Ishikawa (cell line): Measurements from ENCODE around the gene FOXF1.

ENCODE experiments used
- CEBPB ChIP-seq: IDR thresholded peaks from 2 replicates; pipeline ENCODE4 v1.6.1; 2012
- CREB1 ChIP-seq: IDR thresholded peaks from 2 replicates; pipeline ENCODE4 v1.6.1; 2012; ENCODE audit warnings: low read depth
- EGR1 ChIP-seq: IDR thresholded peaks from 2 replicates; pipeline ENCODE4 v1.6.1; 2012
- EP300 ChIP-seq: IDR thresholded peaks from 2 replicates; pipeline ENCODE4 v1.6.1; 2012; ENCODE audit warnings: borderline replicate concordance
- FOXM1 ChIP-seq: IDR thresholded peaks from 2 replicates; pipeline ENCODE4 v1.6.1; 2012; ENCODE audit warnings: low read depth, borderline replicate concordance
- NFIC ChIP-seq: IDR thresholded peaks from 2 replicates; pipeline ENCODE4 v1.6.1; 2012
- RAD21 ChIP-seq: IDR thresholded peaks from 2 replicates; pipeline ENCODE4 v1.6.1; 2012; ENCODE audit warnings: low read depth
- TAF1 ChIP-seq: IDR thresholded peaks from 2 replicates; pipeline ENCODE4 v1.6.1; 2012; ENCODE audit warnings: low read depth, mild to moderate bottlenecking
- TCF12 ChIP-seq: IDR thresholded peaks from 2 replicates; pipeline ENCODE4 v1.6.1; 2012; ENCODE audit warnings: low read depth
- TEAD4 ChIP-seq: IDR thresholded peaks from 2 replicates; pipeline ENCODE4 v1.6.1; 2012
- YY1 ChIP-seq: IDR thresholded peaks from 2 replicates; pipeline ENCODE4 v1.6.1; 2012; ENCODE audit warnings: low read depth
- ZBTB7A ChIP-seq: IDR thresholded peaks from 2 replicates; pipeline ENCODE4 v1.6.1; 2012; ENCODE audit warnings: low read depth
- TF ChIP-seq, protein P1 (sequence below): IDR thresholded peaks from 2 replicates; pipeline ENCODE4 v1.6.1; 2012
- TF ChIP-seq, protein P2 (sequence below): IDR thresholded peaks from 2 replicates; pipeline ENCODE4 v1.6.1; 2012
- TF ChIP-seq, protein P3 (sequence below): IDR thresholded peaks from 2 replicates; pipeline ENCODE4 v1.6.1; 2012; ENCODE audit warnings: low read depth, mild to moderate bottlenecking

Gene FOXF1

GRCh38 chr16:86512301-86512859, 2.1 kb downstream of the FOXF1 start:
- no peak for TF ChIP-seq TEAD4
- TF ChIP-seq, protein P1, sequence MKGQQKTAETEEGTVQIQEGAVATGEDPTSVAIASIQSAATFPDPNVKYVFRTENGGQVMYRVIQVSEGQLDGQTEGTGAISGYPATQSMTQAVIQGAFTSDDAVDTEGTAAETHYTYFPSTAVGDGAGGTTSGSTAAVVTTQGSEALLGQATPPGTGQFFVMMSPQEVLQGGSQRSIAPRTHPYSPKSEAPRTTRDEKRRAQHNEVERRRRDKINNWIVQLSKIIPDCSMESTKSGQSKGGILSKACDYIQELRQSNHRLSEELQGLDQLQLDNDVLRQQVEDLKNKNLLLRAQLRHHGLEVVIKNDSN = no peak
- TF ChIP-seq TCF12 = no peak
- no peak for TF ChIP-seq NFIC
- TF ChIP-seq CEBPB = no peak
- no peak for TF ChIP-seq ZBTB7A
- TF ChIP-seq, protein P2, sequence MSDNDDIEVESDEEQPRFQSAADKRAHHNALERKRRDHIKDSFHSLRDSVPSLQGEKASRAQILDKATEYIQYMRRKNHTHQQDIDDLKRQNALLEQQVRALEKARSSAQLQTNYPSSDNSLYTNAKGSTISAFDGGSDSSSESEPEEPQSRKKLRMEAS = no peak
- no peak for TF ChIP-seq RAD21
- no peak for TF ChIP-seq EGR1

DNA sequence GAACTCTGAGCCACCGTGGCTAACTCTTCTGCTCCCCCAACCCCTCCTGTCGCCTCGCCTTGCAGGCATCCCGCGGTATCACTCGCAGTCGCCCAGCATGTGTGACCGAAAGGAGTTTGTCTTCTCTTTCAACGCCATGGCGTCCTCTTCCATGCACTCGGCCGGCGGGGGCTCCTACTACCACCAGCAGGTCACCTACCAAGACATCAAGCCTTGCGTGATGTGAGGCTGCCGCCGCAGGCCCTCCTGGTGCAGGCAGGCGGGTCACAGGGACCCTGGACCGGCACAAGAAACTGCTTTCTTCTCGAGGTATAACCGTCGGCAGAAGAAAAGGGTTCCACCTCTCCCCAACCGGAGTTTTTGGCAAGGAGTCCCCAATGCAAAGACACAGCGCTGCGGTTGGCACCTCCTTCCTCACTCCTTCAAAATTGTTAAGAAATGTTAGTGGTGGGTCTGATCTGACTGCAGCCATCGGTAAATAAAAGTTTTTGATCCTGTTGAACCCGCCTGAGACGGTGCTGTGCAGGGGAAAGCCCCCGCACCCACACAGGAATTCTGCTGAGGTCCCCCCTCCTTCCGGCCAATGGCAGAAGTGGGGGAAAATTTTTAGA, 2.6 kb downstream of the FOXF1 start:
- TF ChIP-seq EP300 = no peak
- no peak for TF ChIP-seq YY1
- TF ChIP-seq EGR1 = no peak
- TF ChIP-seq, protein P2 = no peak
- no peak for TF ChIP-seq TEAD4
- TF ChIP-seq RAD21 = no peak
- TF ChIP-seq TAF1 = no peak
- TF ChIP-seq CREB1 = no peak
- no peak for TF ChIP-seq NFIC
- no peak for TF ChIP-seq CEBPB
- TF ChIP-seq ZBTB7A = no peak
- TF ChIP-seq FOXM1 = no peak
- TF ChIP-seq, protein P1 = no peak
- no peak for TF ChIP-seq TCF12
- TF ChIP-seq, protein P3, sequence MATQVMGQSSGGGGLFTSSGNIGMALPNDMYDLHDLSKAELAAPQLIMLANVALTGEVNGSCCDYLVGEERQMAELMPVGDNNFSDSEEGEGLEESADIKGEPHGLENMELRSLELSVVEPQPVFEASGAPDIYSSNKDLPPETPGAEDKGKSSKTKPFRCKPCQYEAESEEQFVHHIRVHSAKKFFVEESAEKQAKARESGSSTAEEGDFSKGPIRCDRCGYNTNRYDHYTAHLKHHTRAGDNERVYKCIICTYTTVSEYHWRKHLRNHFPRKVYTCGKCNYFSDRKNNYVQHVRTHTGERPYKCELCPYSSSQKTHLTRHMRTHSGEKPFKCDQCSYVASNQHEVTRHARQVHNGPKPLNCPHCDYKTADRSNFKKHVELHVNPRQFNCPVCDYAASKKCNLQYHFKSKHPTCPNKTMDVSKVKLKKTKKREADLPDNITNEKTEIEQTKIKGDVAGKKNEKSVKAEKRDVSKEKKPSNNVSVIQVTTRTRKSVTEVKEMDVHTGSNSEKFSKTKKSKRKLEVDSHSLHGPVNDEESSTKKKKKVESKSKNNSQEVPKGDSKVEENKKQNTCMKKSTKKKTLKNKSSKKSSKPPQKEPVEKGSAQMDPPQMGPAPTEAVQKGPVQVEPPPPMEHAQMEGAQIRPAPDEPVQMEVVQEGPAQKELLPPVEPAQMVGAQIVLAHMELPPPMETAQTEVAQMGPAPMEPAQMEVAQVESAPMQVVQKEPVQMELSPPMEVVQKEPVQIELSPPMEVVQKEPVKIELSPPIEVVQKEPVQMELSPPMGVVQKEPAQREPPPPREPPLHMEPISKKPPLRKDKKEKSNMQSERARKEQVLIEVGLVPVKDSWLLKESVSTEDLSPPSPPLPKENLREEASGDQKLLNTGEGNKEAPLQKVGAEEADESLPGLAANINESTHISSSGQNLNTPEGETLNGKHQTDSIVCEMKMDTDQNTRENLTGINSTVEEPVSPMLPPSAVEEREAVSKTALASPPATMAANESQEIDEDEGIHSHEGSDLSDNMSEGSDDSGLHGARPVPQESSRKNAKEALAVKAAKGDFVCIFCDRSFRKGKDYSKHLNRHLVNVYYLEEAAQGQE = no peak

- TF ChIP-seq TEAD4 = no peak
- no peak for TF ChIP-seq CREB1
- TF ChIP-seq NFIC = no peak
- TF ChIP-seq RAD21 = no peak
- TF ChIP-seq TCF12 = no peak
- TF ChIP-seq EGR1 = no peak
- TF ChIP-seq YY1 = no peak
- no peak for TF ChIP-seq CEBPB
- TF ChIP-seq EP300 = no peak
- TF ChIP-seq ZBTB7A = no peak
- TF ChIP-seq, protein P1 = no peak
- no peak for TF ChIP-seq TAF1
These were observed 3.3 kb downstream of the FOXF1 start for GRCh38 chr16:86513471-86514277.

GRCh38 chr16:86514481-86515376, 4.4 kb downstream of the FOXF1 start:
- TF ChIP-seq FOXM1 (no peak), TAF1 (no peak), TEAD4 (no peak), CREB1 (no peak), ZBTB7A (no peak), TCF12 (no peak), EP300 (no peak), RAD21 (no peak), NFIC (no peak)
- TF ChIP-seq, protein P3 = no peak
- TF ChIP-seq, protein P1 = no peak
- TF ChIP-seq, protein P2 = no peak
